Common myeloid progenitor, CD34-positive (primary cell): Measurements from ENCODE around the gene KNCN.

Experiments
- CTCF ChIA-PET: fragments of 350-600 bp; sonication (Branson Sonifier 250); formaldehyde crosslinking; loops from one replicate; lab custom pipeline; 2021; ENCODE audit warnings: antibody characterized with exemption; lab: Charles Lee
- POLR2A ChIA-PET: fragments of 350-600 bp; sonication (Branson Sonifier 250); formaldehyde crosslinking; loops from one replicate; lab custom pipeline; 2021; ENCODE audit warnings: antibody characterized with exemption; lab: Charles Lee
- DNase-seq, 3 donors: peaks; one replicate each; pipeline versions ENCODE4 v3.0.0 to v3.0.0-alpha.2; 2013
- H3K27ac ChIP-seq, 2 experiments: 1 replicate in 1 of 2; 2 replicates in 1 of 2; pipeline ENCODE4 v1.7.0; 2013; ENCODE audit warnings: inconsistent platforms in 2 of 2, low read length in 2 of 2, mild to moderate bottlenecking in 2 of 2, low read depth in 1 of 2, moderate library complexity in 1 of 2; ENCODE audit not compliant: severe bottlenecking in 2 of 2, insufficient read depth in 1 of 2, poor library complexity in 1 of 2
- H3K27me3 ChIP-seq, 5 experiments: replicated peaks in 2 of 5; 1 replicate in 3 of 5; 2 replicates in 2 of 5; pipeline versions ENCODE4 v1.6.1 to v1.7.0; 2013; ENCODE audit warnings: low read length in 4 of 5, mild to moderate bottlenecking in 2 of 5, moderate library complexity in 2 of 5, inconsistent platforms in 1 of 5; ENCODE audit not compliant: insufficient read depth in 5 of 5, control insufficient read depth in 4 of 5
- H3K36me3 ChIP-seq, 4 experiments: 1 replicate in 2 of 4; 2 replicates in 2 of 4; pipeline versions ENCODE4 v1.6.1 to v1.7.0; 2013; ENCODE audit warnings: low read length in 3 of 4, control low read depth in 1 of 4, mild to moderate bottlenecking in 1 of 4; ENCODE audit not compliant: control insufficient read depth in 4 of 4, insufficient read depth in 4 of 4
- H3K4me1 ChIP-seq, 4 experiments: 1 replicate in 3 of 4; 2 replicates in 1 of 4; pipeline versions ENCODE4 v1.6.1 to v1.7.1; 2013; ENCODE audit warnings: low read length in 3 of 4, mild to moderate bottlenecking in 3 of 4, control low read depth in 1 of 4, inconsistent platforms in 1 of 4, moderate library complexity in 1 of 4; ENCODE audit not compliant: control insufficient read depth in 4 of 4, insufficient read depth in 4 of 4; ENCODE audit errors: control extremely low read depth in 1 of 4
- H3K4me3 ChIP-seq, 7 experiments: 1 replicate in 4 of 7; 2 replicates in 3 of 7; pipeline versions ENCODE4 v1.5.1 to v1.7.0; 2013; ENCODE audit warnings: mild to moderate bottlenecking in 7 of 7, low read length in 6 of 7, moderate library complexity in 6 of 7, inconsistent platforms in 2 of 7, low read depth in 2 of 7, control low read depth in 1 of 7; ENCODE audit not compliant: insufficient read depth in 4 of 7, control insufficient read depth in 1 of 7; ENCODE audit errors: extremely low read depth in 1 of 7
- H3K9me3 ChIP-seq, 5 experiments: 1 replicate in 4 of 5; 2 replicates in 1 of 5; pipeline versions ENCODE4 v1.6.1 to v1.7.1; 2013; ENCODE audit warnings: low read length in 4 of 5, mild to moderate bottlenecking in 2 of 5, inconsistent platforms in 1 of 5, low read depth in 1 of 5, moderate library complexity in 1 of 5; ENCODE audit not compliant: control insufficient read depth in 4 of 5, insufficient read depth in 2 of 5; ENCODE audit errors: control extremely low read depth in 1 of 5
- WGBS: methylation state at CpG from one replicate; pipeline ENCODE4 v1.1.5; 2013; ENCODE audit not compliant: insufficient coverage; 5-methylcytosine and 5-hydroxymethylcytosine counted together

Gene KNCN

DNA sequence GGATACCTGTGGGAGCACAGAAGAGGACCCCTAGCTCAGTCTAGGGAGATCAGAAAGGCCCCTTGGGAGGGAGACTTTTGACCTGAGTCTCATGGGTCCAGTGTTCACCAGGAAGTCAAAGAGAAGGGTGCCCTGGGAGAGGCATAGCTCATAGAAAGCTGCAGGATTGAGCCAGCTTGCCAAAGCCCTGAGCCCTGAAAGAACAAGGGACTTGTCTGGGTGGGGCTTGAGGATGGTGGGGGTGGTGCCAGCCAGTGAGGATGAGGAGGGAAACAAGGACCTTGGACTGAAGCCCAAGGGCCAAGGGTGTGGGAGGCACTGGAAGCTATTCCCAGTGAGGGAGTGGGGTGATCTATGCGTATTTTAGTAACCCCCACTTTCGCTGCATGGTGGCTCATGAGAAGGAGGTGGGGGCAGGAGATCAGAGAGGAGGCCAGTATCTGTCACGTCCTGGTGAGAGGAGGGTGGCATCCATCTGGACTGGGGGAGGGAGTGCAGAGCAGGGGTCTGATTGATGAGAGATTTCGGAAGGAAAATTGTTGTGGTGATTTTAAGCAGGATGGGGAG is 33.4 kb downstream of the KNCN start:
- ChIA-PET POLR2A (no interaction called here), CTCF (interaction anchor here (1.1 to 4.9 kb wide), 4 partner anchors 10 to 71 kb away, joined by 3 to 27 read pairs (median 3); no protein-coding TSS in a partner anchor)
- no peaks in the 10 kb centered on the region for H3K36me3 ChIP-seq
- H3K9me3 ChIP-seq = no peaks in the 10 kb centered on the region
- 89% methylated on average over 4 of the region's 4 CpGs for WGBS
- peaks cover 0 to 18% (median 11%) of the 10 kb centered on the region in 4 experiments for H3K4me1 ChIP-seq
- no peak for DNase-seq
- H3K27me3 ChIP-seq = peaks cover 0 to 26% (median 12%) of the 10 kb centered on the region in 5 experiments
- H3K4me3 ChIP-seq = no peak overlapping the region
- H3K27ac ChIP-seq = no peak overlapping the region

DNA sequence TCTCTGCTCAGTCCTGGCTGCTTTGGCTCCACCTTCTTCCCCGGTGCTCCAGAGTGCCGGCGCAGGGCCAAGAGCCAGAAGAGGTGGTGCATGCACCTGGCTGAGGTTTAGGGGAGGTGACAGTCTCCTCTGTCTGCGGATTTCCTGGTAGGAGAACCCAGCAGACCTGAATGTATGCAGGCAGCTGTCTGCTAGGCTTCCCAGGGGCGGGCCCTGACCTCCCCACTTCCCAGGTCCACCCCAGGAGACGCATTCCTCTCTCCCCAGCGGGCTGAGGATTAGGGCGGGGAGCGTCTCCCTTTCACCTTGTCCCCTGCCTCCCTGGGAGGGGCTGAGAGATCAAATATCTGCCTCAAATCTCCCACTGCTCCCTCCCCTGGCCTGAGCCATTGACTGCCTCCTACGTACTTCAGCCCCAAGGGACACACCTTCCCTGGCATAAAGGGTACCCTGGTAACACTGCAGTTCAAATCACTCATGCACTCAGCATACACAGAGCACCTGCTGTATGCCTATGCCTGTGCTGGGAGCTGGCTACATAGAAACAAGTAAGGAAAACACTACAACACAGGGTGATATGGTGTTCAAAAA is 34.3 kb downstream of the KNCN start:
- ChIA-PET POLR2A (no interaction called here), CTCF (interaction anchor here (1.6 to 4.9 kb wide), 2 partner anchors 11 to 70 kb away, joined by 3 to 27 read pairs; no protein-coding TSS in a partner anchor)
- Histone ChIP-seq H3K36me3 (no peaks in the 10 kb centered on the region), H3K27ac (no peak overlapping the region), H3K9me3 (no peaks in the 10 kb centered on the region), H3K4me1 (peaks cover 0 to 10% (median 5%) of the 10 kb centered on the region in 4 experiments), H3K27me3 (peaks cover 0 to 22% (median 15%) of the 10 kb centered on the region in 5 experiments), H3K4me3 (no peak overlapping the region)
- DNase-seq = no peak
- 38% methylated on average over 10 of the region's 10 CpGs for WGBS

DNA sequence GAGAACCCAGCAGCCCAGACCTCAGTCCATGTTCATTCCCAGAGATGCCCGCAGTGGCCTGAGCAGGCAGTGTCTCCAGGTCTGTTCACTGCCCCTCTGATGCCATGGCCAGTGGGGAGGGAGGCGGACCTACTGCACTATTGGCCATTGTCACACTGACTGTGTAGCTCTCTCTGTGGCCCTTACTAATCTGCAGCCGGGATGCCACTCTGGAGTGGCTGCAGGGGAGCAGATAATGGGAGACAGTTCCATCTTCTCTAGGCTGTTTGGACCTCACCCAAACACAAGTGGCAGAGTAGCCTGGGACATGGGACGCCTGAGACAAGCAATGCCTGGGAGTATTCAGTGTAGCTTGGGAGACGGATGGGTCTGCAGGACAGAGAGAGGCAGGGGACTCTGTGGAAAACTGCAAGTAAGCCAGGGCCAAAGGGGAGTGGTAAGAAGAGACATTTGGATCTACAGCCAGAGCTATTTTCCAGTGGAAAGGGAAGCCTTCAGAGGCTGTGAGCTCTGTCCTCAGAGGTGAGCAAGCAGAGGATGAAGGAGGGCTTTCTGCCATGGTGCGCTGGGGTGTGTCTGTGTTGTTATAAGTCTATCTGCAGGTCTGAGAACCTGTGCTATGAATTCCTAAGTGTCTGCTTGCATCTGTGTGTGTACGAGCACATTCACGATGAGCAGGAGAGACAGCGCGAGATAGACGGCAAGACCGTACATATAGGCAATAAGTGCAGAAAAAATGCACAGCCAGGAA is 35.1 kb downstream of the KNCN start:
- ChIA-PET POLR2A (no interaction called here), CTCF (interaction anchor here (1.6 to 4.9 kb wide), 2 partner anchors 11 to 70 kb away, joined by 3 to 27 read pairs; no protein-coding TSS in a partner anchor)
- DNase-seq = no peak
- Histone ChIP-seq H3K27me3 (peaks cover 0 to 22% (median 15%) of the 10 kb centered on the region in 5 experiments), H3K27ac (no peak overlapping the region), H3K36me3 (no peaks in the 10 kb centered on the region), H3K4me3 (no peak overlapping the region), H3K4me1 (peaks cover 0 to 5% (median 2%) of the 10 kb centered on the region in 4 experiments), H3K9me3 (no peaks in the 10 kb centered on the region)
- 73% methylated on average over 12 of the region's 12 CpGs for WGBS

DNA sequence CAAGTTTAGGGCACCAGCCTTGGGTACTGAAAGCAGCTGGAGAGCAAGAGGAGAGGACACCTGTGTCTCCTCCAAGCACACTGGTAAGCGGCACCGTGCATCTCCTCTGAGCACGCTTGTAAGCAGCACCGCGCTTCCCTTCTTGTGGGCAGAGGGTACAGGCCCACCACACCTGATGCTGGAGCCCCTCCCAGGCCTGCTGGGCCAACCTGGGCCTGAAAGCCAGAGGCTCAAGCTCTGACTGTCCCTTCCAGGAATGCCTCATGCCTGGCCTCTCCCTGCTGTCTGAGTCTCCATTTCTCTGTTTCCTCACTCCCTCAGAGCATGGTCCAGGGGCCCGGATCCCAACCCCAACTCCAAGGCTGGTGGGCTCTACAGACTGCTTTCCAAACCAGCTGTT is 35.9 kb downstream of the KNCN start:
- DNase-seq = no peak
- CTCF ChIA-PET = interaction anchor here (0.7 to 4.9 kb wide), 4 partner anchors 12 to 39 kb away, joined by 3 to 27 read pairs (median 4); no protein-coding TSS in a partner anchor
- Histone ChIP-seq H3K27ac (no peak overlapping the region), H3K9me3 (no peaks in the 10 kb centered on the region), H3K4me1 (peaks cover 0 to 5% (median 0%) of the 10 kb centered on the region in 4 experiments), H3K27me3 (peaks cover 0 to 22% (median 15%) of the 10 kb centered on the region in 5 experiments), H3K4me3 (no peak overlapping the region), H3K36me3 (no peaks in the 10 kb centered on the region)
- POLR2A ChIA-PET = no interaction called here
- WGBS = 94% methylated on average over 6 of the region's 6 CpGs

DNA sequence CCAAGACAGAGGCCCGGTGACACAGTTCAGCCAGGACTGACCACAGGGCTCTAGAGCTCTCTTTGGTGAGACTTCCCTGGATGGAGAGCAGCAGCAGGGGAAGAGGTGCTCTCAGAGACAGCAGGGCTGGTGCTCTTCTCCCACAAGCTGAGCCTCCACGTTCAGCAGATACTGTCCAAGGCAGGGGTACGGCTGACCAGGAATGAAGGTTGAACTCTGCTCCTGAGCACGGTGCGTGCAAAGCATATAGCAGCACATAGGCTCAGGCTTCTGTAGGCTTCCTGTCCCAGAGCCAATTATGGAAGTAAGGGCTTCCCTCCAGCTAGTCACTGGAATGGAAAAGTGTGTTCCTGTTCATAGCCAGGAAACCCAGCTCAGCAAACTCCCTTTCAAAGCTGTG is 37.9 kb downstream of the KNCN start:
- WGBS = 75% methylated on average over 5 of the region's 5 CpGs

DNA sequence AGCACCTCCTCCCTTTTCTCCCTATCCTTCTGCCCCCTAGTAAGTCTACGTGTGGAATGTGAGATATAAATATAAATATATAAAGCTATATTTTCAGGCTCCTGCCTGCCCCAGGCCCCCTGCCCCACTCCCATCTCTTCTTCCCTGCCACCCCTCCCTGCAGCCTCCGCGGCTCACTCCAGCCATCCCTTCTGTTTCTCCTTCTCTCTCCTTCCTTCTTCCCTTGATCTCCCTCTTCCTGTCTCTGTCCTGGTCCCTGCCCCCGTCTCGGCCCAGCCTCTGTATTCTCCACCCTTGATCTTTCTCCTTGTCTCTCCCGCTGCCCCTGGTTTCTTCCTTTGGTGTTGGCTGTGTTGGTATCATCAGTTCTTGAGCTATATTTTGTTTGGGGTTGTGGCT is 38.7 kb downstream of the KNCN start:
- Histone ChIP-seq H3K27ac (no peak overlapping the region), H3K4me3 (no peak overlapping the region), H3K9me3 (no peaks in the 10 kb centered on the region), H3K27me3 (peaks cover 0 to 19% (median 12%) of the 10 kb centered on the region in 5 experiments), H3K4me1 (peaks cover 0 to 5% (median 0%) of the 10 kb centered on the region in 4 experiments), H3K36me3 (no peaks in the 10 kb centered on the region)
- 67% methylated on average over 2 of the region's 6 CpGs for WGBS
- CTCF ChIA-PET = interaction anchor here (0.6 to 2.1 kb wide), 5 partner anchors 11 to 66 kb away, joined by 3 to 8 read pairs (median 6); no protein-coding TSS in a partner anchor
- DNase-seq = no peak
- POLR2A ChIA-PET = interaction anchor here (0.6 kb wide), 1 partner anchor 195 kb away, joined by 3 read pairs; no protein-coding TSS in a partner anchor

More for the DNA sequence above, 37.9 kb downstream of the KNCN start:
- ChIA-PET POLR2A (no interaction called here), CTCF (interaction anchor here (0.6 to 2.1 kb wide), 7 partner anchors 10 to 66 kb away, joined by 3 to 8 read pairs (median 5); no protein-coding TSS in a partner anchor)
- peaks cover 0 to 20% (median 15%) of the 10 kb centered on the region in 5 experiments for H3K27me3 ChIP-seq
- H3K4me3 ChIP-seq = no peak overlapping the region
- DNase-seq = no peak
- peaks cover 0 to 5% (median 0%) of the 10 kb centered on the region in 4 experiments for H3K4me1 ChIP-seq
- H3K36me3 ChIP-seq = no peaks in the 10 kb centered on the region
- H3K9me3 ChIP-seq = no peaks in the 10 kb centered on the region
- H3K27ac ChIP-seq = no peak overlapping the region
